ENCODE results near the gene PKD1. TPM values are rescaled to one million over a fixed set of nuclear protein-coding genes. Genes with fewer than 3 reads are reported as not detected.
"Not testable (repeated sequence)": the region's sequence is repeated elsewhere in the genome, so short reads cannot be mapped to it uniquely, and the experiment has no call there.

Gene PKD1
- total RNA-seq, 1 experiment from 2014 or later, result 91.5 TPM

DNA sequence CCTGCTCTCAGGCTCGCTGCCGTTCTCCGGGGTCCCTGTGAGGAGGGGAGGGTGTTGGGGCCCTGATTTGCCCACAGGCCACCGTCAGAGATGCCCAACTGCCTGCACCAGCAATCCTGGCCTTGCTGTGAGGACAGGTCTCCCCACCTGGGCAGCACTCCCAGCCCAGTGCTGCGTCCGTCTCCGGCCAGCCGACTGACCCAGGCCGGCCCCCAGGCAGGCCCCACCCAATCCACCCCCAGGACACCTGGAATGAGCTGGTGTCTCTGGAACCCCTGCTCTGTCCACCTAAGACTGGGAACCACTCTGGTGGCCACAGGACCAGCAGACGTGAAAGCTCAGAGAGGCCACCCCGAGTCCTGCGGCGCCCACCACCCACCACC, 20.1 kb downstream of the PKD1 start:
- H3K4me1 ChIP-seq (replicated peaks; ENCODE audit: insufficient read depth), result no peaks in the 10 kb centered on the region
- no peak overlapping the region for H3K4me2 ChIP-seq
- H2AFZ ChIP-seq, result no peak overlapping the region
- H3K9me3 ChIP-seq (ENCODE audit: insufficient read depth, low read depth), result no peaks in the 10 kb centered on the region
- H3K27ac ChIP-seq, result no peak overlapping the region
- intact Hi-C loops (cut with micrococcal nuclease; ENCODE audit: unreplicated experiment), result no loop called here
- CTCF ChIA-PET, result no interaction called here
- no peaks in the 10 kb centered on the region for H3F3A ChIP-seq (ENCODE audit: insufficient read depth, low read depth)
- H3K79me2 ChIP-seq (ENCODE audit: low read depth), result no peaks in the 10 kb centered on the region
- no peaks in the 10 kb centered on the region; the same call in 1 of the 2 replicates for H4K20me1 ChIP-seq (ENCODE audit: insufficient read depth)
- TF ChIP-seq EZH2 (IDR thresholded peaks at IDR 0.05; ENCODE audit: low read depth), result no peak
- TF ChIP-seq, protein P1, sequence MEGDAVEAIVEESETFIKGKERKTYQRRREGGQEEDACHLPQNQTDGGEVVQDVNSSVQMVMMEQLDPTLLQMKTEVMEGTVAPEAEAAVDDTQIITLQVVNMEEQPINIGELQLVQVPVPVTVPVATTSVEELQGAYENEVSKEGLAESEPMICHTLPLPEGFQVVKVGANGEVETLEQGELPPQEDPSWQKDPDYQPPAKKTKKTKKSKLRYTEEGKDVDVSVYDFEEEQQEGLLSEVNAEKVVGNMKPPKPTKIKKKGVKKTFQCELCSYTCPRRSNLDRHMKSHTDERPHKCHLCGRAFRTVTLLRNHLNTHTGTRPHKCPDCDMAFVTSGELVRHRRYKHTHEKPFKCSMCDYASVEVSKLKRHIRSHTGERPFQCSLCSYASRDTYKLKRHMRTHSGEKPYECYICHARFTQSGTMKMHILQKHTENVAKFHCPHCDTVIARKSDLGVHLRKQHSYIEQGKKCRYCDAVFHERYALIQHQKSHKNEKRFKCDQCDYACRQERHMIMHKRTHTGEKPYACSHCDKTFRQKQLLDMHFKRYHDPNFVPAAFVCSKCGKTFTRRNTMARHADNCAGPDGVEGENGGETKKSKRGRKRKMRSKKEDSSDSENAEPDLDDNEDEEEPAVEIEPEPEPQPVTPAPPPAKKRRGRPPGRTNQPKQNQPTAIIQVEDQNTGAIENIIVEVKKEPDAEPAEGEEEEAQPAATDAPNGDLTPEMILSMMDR (conservative IDR thresholded peaks at IDR 0.05), result no peak
- H3K4me3 ChIP-seq, result no peak overlapping the region
- POLR2A ChIA-PET (ENCODE audit: unreplicated experiment), result no interaction called here
- no peak for DNase-seq
- H3K36me3 ChIP-seq (ENCODE audit: low read depth), result no peaks in the 10 kb centered on the region
- BruUV-seq (replicated peaks), result no TSS peak
- H3K9me2 ChIP-seq (ENCODE audit: insufficient read depth), result no peaks in the 10 kb centered on the region
- no peaks in the 10 kb centered on the region for H3K27me3 ChIP-seq (ENCODE audit: insufficient read depth, low read depth)

DNA sequence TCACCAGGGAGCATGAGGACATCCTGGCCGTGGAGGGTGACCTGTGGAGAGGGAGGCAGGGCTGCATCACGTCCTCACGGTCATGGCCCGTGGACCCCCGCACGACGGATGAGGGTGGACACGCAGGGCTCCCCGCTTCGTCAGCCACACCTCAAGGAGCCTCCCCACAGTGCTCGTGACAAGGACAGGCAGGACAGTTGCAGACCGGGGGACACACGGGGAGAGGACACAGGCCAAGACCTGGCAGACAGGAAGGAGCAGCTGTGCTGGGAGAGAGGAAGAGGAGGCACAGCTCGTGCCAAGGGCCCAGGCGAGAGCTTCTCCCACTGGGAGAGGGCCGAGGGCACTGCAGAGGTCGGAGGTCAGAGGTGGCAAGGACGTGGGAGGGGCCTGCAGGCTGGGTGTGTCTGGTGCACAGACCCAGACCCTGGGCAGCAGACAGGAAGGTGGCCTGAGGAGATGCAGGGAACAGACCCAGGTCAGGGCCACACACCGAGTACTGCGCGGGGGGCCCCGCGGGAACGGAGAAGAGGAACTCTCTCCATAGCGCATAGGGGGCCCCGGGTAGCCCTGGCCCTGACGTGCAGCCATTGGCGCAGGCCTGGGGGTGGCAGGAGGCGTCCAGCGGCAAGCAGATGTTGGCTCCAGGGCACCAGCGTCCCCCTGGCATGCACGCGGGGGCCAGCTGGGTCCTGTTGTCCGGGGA, 20.7 kb downstream of the PKD1 start:
- BruUV-seq (replicated peaks); H3K36me3 ChIP-seq (ENCODE audit: low read depth); H2AFZ ChIP-seq; H3K79me2 ChIP-seq (ENCODE audit: low read depth); CTCF ChIA-PET; H3K4me2 ChIP-seq; H3K9me3 ChIP-seq (ENCODE audit: insufficient read depth, low read depth); H3K4me1 ChIP-seq (replicated peaks; ENCODE audit: insufficient read depth); H3K27ac ChIP-seq; DNase-seq; H4K20me1 ChIP-seq (ENCODE audit: insufficient read depth); H3K4me3 ChIP-seq; intact Hi-C loops (cut with micrococcal nuclease; ENCODE audit: unreplicated experiment); POLR2A ChIA-PET (ENCODE audit: unreplicated experiment); H3F3A ChIP-seq (ENCODE audit: insufficient read depth, low read depth); H3K27me3 ChIP-seq (ENCODE audit: insufficient read depth, low read depth); H3K9me2 ChIP-seq (ENCODE audit: insufficient read depth): not testable (repeated sequence)

DNA sequence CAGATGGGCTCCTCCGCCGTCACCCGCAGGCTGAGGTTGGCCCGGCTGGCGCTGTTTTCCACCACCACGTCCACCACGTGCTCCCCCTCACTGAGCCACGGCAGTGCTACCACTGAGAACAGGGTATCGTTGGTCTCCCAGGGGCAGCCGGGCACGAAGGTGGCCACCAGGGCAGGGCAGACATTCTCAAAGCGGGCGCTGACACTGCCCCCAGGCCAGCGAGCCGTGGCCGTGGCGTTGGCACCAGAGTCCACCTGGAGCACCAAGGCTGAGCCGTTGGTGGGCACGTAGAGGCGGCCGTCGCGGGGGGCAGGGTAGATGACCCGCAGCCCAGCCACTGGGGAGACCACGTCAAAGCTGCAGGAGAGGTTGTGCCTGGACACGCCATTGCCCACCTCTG, 21.5 kb downstream of the PKD1 start:
- H3F3A ChIP-seq (ENCODE audit: insufficient read depth, low read depth); H3K9me2 ChIP-seq (ENCODE audit: insufficient read depth); H3K4me1 ChIP-seq (replicated peaks; ENCODE audit: insufficient read depth); POLR2A ChIA-PET (ENCODE audit: unreplicated experiment); H3K9me3 ChIP-seq (ENCODE audit: insufficient read depth, low read depth); intact Hi-C loops (cut with micrococcal nuclease; ENCODE audit: unreplicated experiment); BruUV-seq (replicated peaks); DNase-seq; H3K4me3 ChIP-seq; H3K4me2 ChIP-seq; H3K79me2 ChIP-seq (ENCODE audit: low read depth); H3K36me3 ChIP-seq (ENCODE audit: low read depth); H3K27ac ChIP-seq; H3K27me3 ChIP-seq (ENCODE audit: insufficient read depth, low read depth); H2AFZ ChIP-seq; CTCF ChIA-PET; H4K20me1 ChIP-seq (ENCODE audit: insufficient read depth): not testable (repeated sequence)

DNA sequence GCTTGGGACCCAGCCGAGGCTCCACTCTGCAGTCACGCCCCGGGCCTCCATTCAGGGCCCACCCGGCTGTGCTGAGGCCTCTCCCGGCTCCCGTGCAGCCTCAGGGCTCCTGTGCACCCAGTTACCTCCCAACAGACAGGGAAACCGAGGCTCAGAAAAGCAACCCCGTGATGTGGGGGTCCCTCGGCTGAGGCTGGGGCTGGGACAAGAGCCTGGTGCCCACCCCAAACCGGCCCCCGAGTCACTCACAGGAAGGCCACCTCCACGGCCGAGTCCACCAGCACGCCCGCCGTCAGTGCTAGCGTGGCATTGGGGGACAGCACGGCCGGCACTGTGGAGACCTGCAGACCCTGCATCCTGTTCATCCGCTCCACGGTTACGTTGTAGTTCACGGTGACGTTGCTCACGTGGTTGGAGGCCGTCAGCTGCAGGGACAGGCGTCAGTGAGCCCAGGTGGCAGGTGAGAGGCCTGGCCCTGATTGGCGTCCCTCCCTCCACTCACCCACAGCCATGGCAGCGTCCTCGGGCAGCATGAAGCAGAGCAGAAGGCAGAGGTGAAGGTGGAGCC, 23.1 kb downstream of the PKD1 start:
- H2AFZ ChIP-seq; H3K27ac ChIP-seq; H3K4me3 ChIP-seq; intact Hi-C loops (cut with micrococcal nuclease; ENCODE audit: unreplicated experiment); DNase-seq; H3F3A ChIP-seq (ENCODE audit: insufficient read depth, low read depth); H3K27me3 ChIP-seq (ENCODE audit: insufficient read depth, low read depth); H3K9me3 ChIP-seq (ENCODE audit: insufficient read depth, low read depth); H3K36me3 ChIP-seq (ENCODE audit: low read depth); BruUV-seq (replicated peaks); H3K9me2 ChIP-seq (ENCODE audit: insufficient read depth); H4K20me1 ChIP-seq (ENCODE audit: insufficient read depth); H3K4me2 ChIP-seq; CTCF ChIA-PET; POLR2A ChIA-PET (ENCODE audit: unreplicated experiment); H3K4me1 ChIP-seq (replicated peaks; ENCODE audit: insufficient read depth); H3K79me2 ChIP-seq (ENCODE audit: low read depth): not testable (repeated sequence)

DNA sequence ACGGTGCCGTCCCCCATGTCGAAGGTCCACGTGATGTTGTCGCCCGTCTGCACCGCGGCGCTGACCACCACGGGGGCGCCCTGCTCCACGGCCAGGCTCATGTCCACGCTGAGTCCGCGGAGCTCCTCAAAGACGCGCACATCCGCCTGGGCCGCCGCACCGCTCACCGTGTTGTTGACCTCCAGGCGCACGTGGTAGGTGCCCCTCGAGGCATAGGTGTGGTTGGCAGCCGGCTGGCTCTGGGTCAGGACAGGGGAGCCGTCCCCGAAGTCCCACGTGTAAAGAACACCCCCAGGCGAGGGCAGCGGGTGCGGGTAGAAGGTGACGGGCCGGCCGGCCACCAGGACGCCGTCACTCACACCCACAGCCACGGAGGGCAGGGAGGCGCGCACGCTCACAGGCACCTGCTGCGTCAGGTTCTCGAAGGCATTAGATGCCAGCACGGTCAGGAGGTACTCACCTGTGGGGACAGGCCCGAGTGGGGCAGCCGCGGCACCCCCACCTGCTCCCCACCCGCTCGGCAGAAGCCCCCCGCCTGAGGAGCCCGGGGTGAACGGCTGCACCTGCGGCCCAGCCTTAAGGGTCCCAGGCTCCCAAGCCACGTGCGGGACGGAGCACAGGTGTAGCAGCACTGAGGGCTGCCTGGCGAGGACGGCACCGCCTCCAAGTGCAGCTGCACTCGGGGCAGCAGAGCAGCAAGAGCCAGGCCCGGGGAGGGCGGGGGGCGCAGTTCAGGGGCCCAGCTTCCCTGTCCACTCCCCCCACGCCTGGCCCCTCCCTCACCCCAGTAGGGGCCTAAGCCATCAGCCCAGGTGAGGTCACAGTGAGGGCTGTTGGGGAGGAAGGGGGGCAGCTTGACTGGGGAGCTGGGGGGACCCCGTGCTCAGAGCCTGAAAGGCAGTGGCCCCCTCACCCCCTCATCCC, 24.0 kb downstream of the PKD1 start:
- POLR2A ChIA-PET (ENCODE audit: unreplicated experiment); BruUV-seq (replicated peaks); CTCF ChIA-PET; DNase-seq; H3K27me3 ChIP-seq (ENCODE audit: insufficient read depth, low read depth); H3K4me3 ChIP-seq; H3K27ac ChIP-seq; intact Hi-C loops (cut with micrococcal nuclease; ENCODE audit: unreplicated experiment); H4K20me1 ChIP-seq (ENCODE audit: insufficient read depth); H3K36me3 ChIP-seq (ENCODE audit: low read depth); H3K9me3 ChIP-seq (ENCODE audit: insufficient read depth, low read depth); H3K9me2 ChIP-seq (ENCODE audit: insufficient read depth); H3K4me2 ChIP-seq; H3F3A ChIP-seq (ENCODE audit: insufficient read depth, low read depth); H3K4me1 ChIP-seq (replicated peaks; ENCODE audit: insufficient read depth); H3K79me2 ChIP-seq (ENCODE audit: low read depth); H2AFZ ChIP-seq: not testable (repeated sequence)

DNA sequence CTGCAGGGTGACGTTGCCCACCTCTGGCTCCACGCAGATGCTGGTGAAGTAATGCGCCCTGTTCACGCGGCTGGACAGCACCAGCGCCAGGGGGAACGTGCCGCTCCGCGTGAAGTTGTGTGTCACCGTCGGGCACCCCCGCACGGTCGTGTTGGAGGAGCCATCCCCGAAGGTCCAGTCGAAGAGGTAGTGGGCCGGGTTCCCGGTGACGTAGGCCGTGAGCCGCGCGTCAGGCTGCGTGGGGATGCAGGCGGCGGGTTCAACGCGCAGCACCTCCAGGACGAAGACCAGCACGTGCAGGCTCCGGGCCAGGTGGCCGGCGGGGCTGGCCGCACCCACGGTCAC, 24.7 kb downstream of the PKD1 start:
- H3K9me3 ChIP-seq (ENCODE audit: insufficient read depth, low read depth); intact Hi-C loops (cut with micrococcal nuclease; ENCODE audit: unreplicated experiment); H3K27me3 ChIP-seq (ENCODE audit: insufficient read depth, low read depth); H3K36me3 ChIP-seq (ENCODE audit: low read depth); DNase-seq; H3K79me2 ChIP-seq (ENCODE audit: low read depth); POLR2A ChIA-PET (ENCODE audit: unreplicated experiment); H3K4me3 ChIP-seq; BruUV-seq (replicated peaks); H3F3A ChIP-seq (ENCODE audit: insufficient read depth, low read depth); H3K4me2 ChIP-seq; CTCF ChIA-PET; H3K27ac ChIP-seq; H3K9me2 ChIP-seq (ENCODE audit: insufficient read depth); H3K4me1 ChIP-seq (replicated peaks; ENCODE audit: insufficient read depth); H2AFZ ChIP-seq; H4K20me1 ChIP-seq (ENCODE audit: insufficient read depth): not testable (repeated sequence)
